CD4-positive, alpha-beta T cell treated with Interleukin-2 at 100 ng/mL for 4 hours (primary cell): ENCODE results near the gene WWC2.
A peak's percentile ranks its signal among the peaks of the same experiment; 100 is the strongest.
"Not testable (repeated sequence)": the region's sequence is repeated elsewhere in the genome, so short reads cannot be mapped to it uniquely, and the experiment has no call there.

Experiments
- DNase-seq: peaks from one replicate; pipeline ENCODE4 v3.0.0-alpha.2; 2020; ENCODE audit warnings: low spot score

The WWC2 gene

DNA sequence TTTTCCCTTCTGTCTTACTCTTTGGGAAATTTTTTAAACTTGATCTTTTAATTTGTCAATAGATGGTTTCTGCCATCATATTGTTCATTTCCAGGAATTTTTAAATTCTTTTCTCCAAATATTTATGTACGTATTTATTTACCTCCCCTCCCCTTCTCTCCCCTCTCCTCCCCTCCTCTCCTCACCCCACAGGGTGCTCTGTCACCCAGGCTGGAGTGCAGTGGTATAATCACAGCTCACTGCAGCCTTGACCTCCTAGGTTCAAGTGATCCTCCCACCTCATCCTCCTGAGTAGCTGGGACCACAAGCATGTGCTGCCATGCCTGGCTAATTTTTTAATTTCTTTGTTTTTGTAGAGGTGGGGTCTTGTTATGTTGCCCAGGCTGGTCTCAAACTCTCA, 73.8 kb downstream of the WWC2 start:
- DNase-seq, result no peak

DNA sequence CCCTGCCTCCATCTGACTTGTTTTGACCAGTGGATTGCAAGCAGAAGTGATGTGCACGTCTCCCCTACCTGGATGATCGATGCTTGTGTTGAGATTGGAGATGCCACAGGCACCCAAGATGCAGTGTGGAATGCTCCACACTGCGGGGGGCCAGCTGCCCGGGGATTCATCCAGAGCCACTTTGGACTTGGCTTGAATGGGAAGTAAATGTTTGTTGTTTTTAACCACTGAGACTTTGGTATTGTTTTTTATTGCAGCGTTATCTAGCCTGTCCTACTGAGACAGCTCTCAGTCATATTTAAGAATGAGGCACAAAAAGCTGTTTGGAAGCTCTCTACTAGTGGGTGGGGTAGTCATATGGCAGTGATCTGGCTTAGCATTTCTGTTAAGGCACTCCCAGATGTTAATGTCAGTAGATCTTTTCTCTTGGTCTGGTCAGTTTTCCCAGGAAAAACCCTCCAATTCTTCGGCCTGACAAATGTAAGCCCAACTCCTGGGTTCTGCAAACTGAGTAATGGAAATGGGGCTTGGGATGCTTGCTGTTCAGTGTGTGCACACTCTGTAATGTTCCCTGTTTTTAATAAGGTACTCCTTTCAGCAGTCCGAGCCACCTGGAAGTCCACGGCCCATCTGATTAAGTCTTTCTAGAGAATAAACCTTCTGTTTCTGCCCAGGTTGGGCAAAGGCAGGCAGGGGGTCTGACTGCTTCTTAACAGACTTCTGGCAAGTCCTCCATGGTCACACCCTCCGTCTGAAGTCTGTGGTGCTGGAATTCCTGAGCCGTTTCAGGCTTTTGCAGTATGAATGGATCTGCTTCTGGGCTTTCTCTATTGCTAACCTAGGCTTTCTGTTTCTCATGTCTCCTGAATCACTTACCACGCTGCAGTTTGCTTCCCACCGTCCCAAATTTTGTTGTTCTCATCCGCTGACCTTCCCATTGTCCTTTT, 74.8 kb downstream of the WWC2 start:
- no peak for DNase-seq

DNA sequence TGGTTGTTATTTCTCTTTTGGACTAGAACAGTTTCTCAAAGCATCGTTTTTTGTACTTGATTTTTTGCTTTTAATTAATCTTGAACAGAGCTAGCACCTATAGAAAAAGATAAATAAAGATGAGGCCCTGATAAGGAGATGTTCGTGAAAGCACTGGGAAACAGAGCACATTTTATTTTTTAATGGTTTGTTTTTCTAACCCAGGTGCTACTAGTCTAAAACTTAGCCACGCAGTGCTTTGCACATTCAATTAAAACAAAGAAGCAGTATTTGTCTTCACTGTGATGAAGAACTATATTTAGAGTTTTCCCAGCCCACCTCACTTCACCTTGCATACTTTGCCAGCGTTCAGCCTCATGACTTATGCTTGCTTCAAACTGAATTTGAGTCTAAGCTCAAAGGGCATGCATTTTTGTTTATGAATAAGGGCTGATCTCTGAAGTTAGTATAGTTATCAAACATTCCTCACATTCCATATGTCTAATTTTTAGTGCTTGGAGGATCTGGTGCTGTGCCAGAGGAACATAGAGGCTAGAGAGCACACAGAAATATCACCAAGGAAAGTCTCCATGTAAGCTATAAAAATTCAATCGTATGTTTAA, 76.7 kb downstream of the WWC2 start:
- no peak for DNase-seq

DNA sequence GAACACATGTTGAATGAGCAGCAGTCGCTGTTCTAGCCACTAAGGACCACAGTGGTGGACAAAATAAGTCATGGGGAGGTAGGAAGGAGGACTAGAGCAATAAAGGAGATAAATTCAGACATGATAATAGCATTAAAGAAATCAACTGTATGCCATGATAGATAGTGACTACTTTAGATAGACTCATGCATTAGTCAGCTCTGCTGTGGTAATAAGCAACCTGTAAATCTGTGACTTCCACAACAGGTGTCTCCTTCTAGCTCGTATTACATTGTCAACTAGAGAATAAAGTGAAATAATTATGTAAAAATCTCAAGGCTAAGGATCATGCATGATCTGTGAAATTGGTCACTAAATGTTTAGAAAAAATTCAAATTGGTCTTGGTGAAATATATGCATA, 77.9 kb downstream of the WWC2 start:
- DNase-seq, result no peak

DNA sequence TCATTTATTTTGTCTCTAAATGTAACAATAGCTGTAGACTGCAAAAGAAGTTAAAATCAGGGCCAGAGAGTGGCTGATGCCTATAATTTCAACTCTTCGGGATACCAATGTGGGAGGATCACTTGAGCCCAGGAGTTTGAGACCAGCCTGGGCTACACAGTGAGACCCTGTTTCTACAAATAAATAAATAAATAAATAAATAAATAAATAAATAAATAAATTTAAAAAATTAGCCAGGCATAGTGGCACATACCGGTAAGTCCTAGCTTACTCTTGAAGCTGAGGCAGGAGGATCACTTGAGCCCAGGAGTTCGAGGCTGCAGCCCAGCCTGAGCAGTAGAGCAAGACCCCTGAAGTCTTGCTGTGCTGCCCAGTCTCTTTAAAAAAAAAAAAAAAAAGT, 79.1 kb downstream of the WWC2 start:
- no peak for DNase-seq

DNA sequence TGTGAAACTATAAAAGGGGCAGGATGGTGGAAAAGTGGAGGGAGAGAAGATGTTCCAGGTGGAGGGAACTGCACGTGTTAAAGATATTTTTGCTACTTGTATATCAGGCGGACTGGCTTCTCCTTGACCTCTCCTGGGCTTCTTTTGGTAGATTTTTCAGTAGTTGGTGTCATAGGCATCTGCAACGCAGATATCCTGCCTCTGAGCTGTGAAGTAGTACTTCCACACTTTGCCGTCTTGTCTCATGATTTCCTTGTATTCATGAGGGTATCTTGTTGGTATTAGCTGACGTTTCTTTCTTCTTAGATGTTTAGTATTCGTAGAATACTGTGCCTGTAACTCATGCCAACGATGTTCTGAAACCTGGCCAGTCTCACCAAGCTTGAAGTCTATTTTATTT, 81.0 kb downstream of the WWC2 start:
- no peak for DNase-seq

DNA sequence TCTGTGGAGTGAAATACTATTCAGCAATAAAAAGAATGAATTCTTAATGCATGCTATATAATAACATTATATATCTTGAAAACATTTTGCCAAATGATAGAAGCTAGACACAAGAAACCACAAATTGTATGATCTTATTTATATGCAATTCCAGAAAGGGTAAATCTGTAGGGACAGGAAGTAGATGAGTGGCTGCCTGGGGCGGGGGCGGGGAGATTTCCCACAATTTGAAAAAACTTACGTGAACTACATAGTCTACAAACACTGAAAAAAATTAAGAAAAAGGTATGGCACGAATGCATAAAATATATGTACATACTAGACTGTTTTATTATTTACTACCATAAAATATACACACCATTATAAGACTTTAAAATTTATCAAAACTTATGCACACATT, 81.6 kb downstream of the WWC2 start:
- DNase-seq, result no peak

DNA sequence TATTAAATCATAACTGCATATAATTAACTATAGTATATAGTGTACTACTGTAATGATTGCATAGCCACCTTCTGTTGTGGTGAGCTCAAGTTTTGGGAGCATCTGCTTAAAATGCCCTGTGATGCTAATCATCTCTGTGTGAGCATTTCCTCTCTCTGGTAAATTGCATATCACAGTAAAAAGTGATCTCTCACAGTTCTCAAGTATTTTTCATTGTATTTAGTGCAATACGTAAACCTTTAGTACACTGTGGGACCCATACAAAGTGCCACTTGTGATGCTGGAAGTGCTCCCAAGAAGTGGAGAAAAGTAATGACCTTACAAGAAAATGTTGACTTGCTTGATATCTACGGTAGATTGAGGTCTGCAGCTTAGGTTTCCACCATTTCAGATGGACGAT, 82.0 kb downstream of the WWC2 start:
- no peak for DNase-seq

DNA sequence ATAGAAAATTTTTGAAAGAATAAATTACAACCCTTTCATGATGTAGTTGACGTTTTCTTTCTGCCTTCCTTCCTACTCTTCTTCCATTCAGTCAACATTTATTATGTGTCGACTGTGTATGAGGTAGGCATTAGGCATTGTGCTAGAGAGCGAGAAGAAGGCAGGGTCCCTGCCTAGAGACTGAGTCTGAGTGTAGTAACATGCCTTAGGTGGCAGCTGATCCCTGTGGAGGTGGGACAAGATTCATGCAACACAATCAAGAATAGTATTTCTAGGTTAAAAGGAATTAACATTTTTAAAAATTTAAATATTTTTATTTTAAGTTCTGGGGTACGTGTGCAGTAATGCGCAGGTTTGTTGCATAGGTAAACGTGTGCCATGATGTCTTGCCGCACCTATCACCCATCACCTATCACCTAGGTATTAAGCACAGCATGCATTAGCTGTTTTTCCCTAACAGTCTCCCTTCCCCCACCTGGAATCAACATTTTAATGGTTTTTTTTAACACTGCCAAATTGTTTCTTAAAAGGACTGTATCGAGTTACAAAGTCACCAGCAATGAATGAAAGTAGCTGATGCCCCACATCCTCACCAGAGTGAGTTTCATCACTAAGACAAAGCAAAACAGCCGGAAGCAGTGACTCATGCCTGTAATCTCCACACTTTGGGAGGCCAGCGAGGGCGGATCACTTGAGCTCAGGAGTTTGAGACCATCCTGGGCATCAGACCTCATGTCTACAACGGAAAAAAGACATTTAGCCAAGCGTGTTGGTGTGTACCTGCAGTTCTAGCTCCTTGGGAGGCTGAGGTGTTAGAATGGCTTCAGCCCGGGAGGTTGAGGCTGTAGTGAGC, 84.0 kb downstream of the WWC2 start:
- DNase-seq, result peak; percentile 23

DNA sequence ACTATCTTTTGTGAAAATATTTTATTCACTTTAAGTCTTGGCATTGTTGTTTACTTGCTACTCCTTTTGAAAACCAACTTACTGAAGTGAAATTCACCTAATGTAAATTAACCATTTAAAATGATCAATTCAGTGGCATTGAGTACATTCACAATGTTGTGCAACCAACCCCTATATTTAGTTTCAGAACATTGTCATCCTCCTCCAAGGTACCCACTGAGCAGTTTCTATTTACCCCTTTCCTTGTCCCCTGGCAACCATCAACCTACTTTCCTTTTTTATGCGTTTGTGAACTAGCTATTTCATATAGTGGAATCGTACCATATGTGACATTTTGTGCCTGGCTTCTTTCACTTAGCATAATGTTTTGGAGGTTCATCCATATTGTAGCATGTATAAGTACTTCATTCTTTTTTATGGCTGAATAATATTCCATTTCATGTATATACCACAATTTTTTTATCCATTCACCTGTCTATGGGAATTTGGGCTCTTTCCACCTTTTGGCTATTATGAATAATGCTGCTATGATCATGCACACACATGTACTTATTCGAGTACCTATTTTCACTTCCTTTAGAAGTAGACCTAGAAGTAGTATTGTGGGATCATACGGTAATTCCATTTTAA, 85.0 kb downstream of the WWC2 start:
- DNase-seq, result no peak

DNA sequence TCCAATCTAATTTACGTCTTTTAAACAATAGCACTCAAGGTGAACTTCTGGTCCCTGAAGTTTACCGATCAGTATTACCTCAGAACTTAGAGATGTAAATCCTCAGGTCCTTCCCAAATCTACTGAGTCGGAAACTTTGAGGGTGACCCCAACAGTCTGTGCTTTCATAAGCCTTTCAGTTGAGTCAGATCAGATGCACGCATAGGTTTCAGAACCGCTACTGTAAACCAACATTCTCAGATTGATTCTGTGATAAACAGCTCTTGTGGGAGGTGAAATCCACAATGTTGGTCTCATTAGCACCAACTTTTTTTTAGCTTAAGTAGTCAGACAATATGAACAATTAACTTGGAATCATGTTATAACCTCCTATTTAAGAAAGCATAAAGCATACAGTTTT, 86.0 kb downstream of the WWC2 start:
- DNase-seq, result no peak

DNA sequence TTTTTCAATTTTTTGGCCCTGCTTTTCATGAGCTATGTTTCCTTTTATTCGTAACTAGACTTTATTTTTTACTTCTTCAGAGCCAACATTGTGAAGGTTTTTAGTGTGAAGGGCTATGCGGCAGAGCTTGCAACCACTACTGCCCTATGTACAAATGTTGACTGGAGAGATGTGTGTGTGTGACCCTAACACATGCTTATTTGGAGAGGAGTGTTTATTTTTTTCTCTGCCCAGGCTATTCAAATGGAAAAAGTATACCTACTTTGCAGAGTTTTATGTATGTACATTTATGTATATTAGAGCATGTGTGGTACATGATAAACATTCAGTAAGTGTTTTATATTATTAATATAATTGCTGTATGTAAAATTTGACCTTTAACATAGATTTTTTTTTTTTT, 86.5 kb downstream of the WWC2 start:
- no peak for DNase-seq

DNA sequence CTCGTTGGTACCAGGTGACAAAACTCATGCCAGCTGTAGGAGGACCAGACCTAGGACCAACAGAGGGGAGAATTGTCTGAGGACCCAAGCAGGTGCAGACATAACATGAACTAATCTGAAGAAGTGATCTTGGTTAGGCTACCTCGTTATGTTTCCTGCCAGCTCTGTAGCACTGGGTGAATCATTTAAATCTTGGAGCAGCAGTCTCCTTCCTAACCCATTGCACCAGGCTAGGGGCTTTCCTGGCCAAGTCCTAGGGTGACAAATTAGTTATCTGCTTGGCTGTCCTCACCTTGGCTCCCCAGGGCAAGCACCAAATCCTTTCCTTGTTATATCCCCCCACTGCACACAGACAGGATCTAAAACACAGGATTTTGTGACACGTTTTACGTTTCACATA, 87.8 kb downstream of the WWC2 start:
- DNase-seq, result no peak

DNA sequence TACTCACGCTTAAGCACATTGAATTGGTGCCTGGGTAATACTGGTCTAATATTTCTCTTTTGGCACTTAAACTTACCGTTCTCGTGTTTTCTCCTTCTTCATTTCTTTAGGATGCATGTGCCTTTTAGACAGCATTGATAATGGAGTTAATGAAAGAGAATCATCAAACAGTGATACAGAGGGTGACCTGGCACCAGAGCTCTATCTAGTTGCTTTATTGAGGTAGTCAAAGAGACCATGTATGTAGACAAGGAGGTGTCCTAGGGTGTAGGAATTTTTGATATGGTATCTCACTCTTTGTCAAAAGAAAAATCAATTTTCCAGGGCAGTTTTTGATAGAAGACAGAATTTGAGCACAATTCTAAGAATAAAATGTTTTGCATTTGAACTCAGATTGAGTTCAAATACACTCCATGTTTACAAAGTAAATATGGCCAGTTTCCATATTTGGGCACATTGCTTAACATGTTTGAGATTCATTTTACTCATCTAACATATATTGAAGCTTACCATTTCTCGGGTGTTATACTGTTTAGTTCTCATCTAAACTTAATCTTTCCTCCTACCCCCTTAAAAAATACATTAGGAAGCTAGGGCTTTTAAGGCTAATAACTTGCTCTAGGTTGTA, 92.0 kb downstream of the WWC2 start:
- DNase-seq, result no peak

DNA sequence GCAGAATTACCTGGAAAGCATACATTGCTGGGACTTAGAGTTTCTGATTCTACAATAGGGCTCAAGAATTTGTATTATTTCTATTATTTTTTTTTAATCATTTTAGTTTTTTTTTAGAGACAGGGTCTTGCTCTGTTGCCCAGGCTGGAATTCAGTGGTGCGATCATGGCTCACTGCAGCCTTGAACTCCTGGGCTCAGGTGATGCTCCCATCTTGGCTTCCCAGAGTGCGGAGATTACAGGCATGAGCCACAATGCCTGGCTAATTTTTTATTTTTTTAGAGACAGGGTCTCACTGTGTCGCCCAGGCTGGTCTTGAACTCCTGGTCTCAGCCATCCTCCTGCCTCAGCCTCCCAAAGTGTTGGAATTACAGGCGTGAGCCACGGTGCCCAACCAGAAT, 92.6 kb downstream of the WWC2 start:
- no peak for DNase-seq

DNA sequence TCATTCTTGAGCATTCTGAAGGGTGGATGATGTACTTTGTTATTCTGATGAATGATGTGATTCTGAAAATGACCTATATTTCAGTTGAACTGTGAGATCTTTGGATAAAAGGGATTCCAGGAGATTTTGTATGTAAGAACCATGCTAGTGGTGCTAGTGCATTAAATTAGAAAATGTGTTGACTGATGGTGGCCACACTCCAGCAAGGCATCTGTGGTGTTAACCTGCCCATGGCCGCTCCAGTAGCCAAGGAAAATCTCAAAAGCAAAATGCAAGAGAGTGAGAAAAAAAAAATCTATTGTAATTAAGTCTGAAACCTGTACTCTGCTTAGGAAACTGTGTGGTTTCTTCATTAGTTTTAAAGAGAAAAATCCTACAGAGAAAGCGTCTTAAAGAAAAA, 93.5 kb downstream of the WWC2 start:
- no peak for DNase-seq

DNA sequence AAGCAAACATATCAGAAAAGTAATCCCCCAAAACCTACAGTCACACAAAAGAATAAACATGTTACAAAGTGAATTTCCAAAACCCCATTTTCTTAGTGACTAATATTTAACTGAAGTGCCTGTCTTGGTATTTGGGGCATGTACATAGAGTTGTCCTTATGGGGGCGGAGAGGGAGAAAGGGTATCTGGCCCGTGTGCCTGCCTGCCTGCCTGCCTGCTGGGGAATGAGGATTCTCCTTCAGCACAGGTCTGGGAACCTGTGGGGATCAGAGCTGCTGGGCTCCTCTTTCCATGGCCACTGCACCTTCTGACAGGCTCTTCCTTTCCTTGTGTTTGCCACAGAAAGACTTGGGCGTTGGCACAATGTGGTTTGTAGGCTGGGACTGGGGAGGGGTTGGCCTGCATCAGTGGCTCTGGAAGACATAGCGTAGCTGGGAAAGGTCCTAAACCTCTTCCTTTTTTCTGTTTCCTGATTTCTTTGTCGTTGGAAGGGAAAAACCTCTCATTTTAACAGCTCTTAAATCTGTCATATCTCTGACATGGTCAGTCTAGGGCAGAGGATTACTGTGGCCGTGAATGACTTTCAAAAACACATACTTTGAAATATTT, 94.8 kb downstream of the WWC2 start:
- DNase-seq, result not testable (repeated sequence)

DNA sequence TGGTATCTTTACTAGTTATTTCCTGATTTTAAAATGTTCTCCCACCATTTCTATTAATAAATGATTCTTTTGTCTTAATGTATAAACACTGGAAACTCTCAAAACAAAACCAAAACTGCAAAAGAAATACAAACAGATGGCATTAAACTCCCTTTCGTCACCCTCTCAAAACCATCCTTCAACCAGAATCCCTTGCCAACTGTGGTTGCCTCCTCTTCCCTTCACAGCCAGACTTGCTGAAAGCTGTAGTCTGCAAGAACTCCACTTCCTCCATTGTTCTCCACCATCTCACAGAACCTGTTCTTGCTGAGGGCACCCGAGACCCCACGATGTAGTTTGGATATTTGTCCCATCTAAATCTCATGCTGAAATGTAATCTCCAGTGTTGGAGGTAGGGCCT, 96.5 kb downstream of the WWC2 start:
- DNase-seq, result no peak

DNA sequence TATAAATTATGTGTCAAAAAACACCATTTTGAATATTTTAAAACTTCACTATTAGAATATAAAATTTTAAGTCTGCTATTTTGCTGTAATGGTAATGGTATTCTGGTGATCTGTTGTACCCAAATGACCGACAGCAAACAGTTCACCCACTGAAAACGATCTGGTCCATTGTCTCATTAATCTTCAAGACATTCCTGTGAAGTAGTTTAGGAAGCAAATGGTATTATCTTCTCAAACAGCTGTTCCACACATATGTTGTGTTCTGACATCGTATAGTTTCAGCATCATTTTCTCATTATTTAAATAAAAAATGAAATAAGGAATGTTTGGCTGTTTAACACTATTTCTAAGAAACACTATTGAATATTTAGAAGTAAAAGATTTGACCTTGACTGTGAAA, 98.1 kb downstream of the WWC2 start:
- no peak for DNase-seq

DNA sequence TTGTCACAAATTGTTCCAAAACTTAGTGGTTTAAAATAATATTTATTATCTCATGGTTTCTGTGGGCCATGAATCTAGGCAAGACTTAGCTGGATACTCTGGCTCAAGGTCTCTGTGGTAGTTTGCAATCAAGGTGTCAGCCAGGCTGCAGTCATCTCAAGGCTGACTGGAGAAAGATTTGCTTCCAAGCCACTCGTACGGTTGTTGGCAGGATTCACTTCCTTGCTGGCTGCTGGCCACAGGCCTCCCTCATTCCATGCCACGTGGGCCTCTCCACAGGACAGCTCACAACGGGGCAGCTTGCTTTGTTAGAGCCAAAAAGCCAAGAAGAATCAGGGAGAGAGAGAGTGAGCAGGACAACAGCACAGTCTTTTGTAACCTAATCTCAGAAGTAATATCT, 101.4 kb downstream of the WWC2 start:
- no peak for DNase-seq

DNA sequence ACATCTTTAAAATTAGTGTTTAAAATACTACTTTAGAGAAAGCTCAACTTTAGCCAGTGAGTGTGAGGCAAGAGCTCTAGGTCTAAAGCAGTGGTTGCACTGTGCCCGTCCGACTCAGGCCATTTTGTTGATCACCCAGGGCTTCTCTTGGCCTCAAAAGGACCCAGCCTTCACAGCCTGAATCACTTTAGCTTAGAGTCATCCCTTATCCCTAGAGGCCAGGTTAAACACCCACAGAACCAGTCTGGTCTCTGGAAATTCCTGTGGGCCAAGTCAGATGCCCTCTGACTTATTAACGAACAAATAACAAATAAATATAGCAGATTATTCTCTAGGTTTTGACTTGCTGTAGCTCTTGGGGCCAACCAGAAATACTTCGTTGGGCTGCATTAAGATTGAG, 102.3 kb downstream of the WWC2 start:
- no peak for DNase-seq
